22Rv1 (cell line): ENCODE data around the gene SVBP.

Experiments used
- H3K27ac ChIP-seq: fragments of 450-650 bp; 2 replicates; pipeline ENCODE4 v1.5.1; 2017
- ZFX ChIP-seq: fragments of 450-650 bp; IDR thresholded peaks from 2 replicates; pipeline ENCODE4 v1.6.1; 2017; ENCODE audit warnings: antibody characterized with exemption, borderline replicate concordance
- TF ChIP-seq, protein P1 (sequence below): fragments of 450-650 bp; IDR thresholded peaks from 2 replicates; pipeline ENCODE4 v1.5.1; 2017; ENCODE audit warnings: mild to moderate bottlenecking

Gene SVBP

DNA sequence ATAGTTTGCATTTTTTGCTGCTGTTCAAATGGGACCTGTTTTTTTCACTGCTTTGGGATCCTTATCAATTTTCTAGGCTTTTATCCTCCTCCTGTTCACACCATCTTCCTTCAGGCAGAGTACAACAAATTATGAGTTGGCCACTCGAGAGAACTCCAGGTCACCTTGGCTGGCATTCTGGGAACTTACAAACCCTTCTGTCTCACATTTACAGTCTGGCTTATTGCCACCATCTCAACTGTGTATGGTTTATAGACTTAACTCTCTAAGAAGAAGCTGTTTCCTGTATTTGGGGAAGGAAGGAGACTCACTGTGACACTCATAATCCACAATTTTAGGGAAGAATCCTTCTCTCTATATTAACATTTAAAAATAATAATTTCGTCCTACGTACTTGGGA, 23.8 kb upstream of the SVBP start:
- TF ChIP-seq, protein P1, sequence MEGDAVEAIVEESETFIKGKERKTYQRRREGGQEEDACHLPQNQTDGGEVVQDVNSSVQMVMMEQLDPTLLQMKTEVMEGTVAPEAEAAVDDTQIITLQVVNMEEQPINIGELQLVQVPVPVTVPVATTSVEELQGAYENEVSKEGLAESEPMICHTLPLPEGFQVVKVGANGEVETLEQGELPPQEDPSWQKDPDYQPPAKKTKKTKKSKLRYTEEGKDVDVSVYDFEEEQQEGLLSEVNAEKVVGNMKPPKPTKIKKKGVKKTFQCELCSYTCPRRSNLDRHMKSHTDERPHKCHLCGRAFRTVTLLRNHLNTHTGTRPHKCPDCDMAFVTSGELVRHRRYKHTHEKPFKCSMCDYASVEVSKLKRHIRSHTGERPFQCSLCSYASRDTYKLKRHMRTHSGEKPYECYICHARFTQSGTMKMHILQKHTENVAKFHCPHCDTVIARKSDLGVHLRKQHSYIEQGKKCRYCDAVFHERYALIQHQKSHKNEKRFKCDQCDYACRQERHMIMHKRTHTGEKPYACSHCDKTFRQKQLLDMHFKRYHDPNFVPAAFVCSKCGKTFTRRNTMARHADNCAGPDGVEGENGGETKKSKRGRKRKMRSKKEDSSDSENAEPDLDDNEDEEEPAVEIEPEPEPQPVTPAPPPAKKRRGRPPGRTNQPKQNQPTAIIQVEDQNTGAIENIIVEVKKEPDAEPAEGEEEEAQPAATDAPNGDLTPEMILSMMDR: no peak
- no peak for TF ChIP-seq ZFX
- H3K27ac ChIP-seq: no peak overlapping the region

DNA sequence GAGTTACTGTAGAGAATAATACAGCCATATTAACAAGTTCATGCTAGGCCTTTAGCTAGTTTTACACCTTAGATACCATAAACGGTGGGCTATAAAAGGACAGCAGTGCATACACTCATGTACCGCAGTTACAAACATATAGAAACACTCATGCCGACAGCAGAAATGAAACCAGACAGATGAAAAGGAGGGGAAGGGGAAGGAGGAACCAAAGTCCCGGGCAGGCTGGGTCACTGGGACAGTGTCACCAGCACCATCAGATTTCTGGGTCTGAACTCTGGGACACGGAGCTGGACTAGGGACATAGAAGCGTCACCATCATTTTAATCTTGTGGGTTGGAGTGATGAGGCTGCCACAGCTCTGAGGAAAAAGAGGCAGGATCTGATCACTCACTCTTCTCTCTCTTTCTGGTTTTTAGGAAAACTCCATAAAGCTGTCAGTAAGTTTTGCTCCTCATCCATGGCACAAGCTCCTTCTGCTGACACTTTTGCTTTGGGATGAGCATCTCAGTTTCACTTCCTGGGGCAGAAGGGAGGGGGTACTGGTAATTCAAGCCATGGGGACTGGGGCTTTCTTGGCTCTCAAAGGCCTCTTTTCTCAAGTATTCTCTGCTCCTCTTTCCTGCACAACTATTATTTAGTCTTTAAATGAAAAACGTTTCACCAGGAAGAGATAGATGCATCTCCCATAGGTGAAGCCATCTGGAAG, 21.4 kb upstream of the SVBP start:
- no peak overlapping the region for H3K27ac ChIP-seq
- TF ChIP-seq, protein P1: no peak

DNA sequence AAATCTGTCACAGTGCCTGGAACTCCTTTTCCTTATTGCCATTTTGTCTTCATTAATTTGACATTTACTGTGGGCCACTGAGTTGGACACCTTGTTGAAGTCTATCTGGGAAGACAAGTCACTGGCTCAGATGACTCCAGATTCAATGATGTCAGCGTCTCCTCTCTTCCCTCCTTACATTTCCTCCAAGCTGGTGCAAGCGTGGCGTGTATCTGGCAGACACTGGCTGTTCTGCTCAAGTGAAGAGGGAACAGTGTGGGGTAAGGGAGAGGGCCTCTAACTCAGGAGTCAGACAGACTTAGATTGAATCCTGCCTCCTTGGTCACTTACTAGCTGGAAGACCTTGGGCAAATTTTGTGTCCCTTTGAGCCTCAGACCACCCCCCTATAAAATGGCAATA, 20.5 kb upstream of the SVBP start:
- no peak overlapping the region for H3K27ac ChIP-seq
- TF ChIP-seq, protein P1: no peak
- TF ChIP-seq ZFX: no peak

DNA sequence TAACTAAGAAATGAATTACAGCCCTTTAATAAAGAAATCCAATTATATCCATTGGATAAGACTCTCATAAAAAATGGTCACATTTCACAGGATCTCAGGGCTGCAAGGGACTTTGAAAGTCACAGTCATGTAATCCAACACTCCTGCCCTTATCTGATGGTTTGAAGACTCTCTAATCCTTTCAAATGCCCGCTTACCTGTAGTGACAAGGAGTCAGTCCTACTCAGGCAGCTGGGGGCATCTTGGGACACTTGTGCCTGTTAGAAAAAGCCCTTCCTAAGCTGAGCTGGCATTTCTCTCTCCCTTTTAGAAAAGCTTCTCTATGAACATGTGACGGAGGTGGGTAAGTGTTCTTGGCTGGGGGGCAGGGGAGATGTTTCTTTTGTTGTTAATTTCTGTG, 18.2 kb upstream of the SVBP start:
- no peak for TF ChIP-seq ZFX
- TF ChIP-seq, protein P1: no peak
- no peak overlapping the region for H3K27ac ChIP-seq

DNA sequence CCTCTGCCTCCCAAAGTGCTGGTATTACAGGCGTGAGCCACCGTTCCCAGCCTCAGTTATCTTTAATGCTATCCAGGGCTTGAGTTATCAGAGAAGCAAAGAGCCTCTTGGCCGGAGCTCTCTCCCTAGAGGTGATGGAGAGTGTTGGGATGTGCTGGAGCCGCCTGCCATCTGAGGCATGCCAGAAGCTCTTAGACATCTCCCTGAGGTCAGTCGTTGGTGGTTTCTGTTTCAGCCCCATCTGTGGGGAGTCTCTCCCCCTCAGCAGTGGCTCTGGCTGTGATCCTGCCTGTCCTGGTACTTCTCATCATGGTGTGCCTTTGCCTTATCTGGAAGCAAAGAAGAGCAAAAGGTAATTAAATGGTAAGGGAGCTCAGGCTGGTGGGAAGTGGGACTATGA, 17.6 kb upstream of the SVBP start:
- no peak for TF ChIP-seq ZFX
- TF ChIP-seq, protein P1: no peak
- no peak overlapping the region for H3K27ac ChIP-seq

DNA sequence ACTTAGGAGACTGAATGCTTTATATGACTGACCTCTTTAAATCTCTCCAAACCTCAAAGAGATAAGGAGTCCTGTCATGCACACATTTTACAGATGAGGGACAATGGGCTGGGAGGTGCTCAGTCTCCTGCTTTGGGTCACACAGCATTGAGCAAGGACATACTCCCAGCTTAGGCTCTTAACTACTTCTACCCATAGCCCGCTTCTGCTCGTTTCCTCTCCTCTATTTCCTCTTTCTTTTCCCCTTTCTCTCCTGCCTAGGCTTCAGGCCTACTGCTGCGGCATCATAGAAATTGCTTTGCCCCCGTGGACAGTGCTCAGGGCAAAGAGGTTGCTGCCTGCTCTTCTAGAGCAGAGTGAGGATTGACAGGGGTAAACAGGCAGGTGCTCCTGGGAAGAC, 16.8 kb upstream of the SVBP start:
- no peak overlapping the region for H3K27ac ChIP-seq
- TF ChIP-seq ZFX: no peak
- TF ChIP-seq, protein P1: no peak

DNA sequence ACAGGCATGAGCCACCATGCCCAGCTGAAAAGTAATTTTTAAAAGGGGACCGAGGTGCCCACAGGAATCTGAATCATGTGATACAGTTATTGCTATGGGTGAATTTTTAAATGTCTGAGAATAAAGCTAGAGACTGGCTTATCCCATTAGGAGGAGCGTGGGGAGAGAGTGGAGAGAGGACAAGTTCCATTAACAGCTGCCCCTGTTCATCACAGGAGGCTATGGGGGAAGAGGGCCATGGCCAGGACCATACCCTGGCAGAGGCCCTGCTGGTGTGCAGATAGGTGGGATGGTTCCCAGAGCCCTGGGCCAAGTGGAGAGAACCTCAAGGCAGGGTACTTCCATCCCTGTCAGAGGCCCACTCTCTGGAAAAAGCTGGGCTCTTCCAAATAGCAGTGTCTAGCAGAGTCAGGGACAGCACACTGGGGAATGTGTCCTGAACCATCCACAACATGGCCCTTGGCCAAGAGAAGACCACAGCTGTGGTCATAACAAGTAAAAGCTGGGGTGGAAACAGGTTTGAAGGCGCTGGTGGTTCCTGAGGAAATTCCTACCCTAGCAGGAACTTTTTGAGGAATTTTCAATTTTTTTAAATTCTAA, 15.5 kb upstream of the SVBP start:
- no peak overlapping the region for H3K27ac ChIP-seq
- TF ChIP-seq, protein P1: no peak
- no peak for TF ChIP-seq ZFX
